IPS-18c (cell line): ENCODE measurements around the gene KIRREL3.

Source experiments
- H3K4me3 ChIP-seq: 2 replicates; pipeline ENCODE4 v1.7.0; 2013; ENCODE audit warnings: low read depth, mild to moderate bottlenecking, low read length, moderate library complexity; ENCODE audit not compliant: insufficient read depth
- H3K9me3 ChIP-seq: one replicate; pipeline ENCODE4 v1.6.1; 2013; ENCODE audit warnings: mild to moderate bottlenecking, low read length, moderate library complexity; ENCODE audit not compliant: control insufficient read depth, insufficient read depth

The KIRREL3 gene

DNA sequence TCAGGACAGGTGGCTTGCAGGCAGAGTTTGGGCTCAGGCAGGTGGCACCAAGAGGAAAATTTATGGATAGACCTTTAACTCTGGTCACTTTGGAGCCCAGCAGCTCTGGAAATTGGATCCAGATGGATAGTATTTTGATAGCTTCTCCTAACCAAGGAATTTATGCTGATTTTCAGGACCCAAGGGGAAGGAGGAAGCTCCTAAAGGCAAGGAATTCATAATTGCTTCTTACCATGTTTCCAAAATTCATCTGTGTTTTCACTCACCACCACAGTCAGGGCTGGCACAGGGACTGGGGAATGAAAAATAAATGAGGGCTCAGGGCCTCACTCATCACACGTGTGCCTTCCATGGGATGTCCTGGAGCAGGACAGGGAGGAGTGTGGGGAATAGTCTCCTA is 327.3 kb downstream of the KIRREL3 start:
- Histone ChIP-seq H3K4me3 (no peak overlapping the region), H3K9me3 (no peaks in the 10 kb centered on the region)

GRCh38 chr11:126669416-126669815 is 331.2 kb downstream of the KIRREL3 start:
- Histone ChIP-seq H3K9me3 (no peaks in the 10 kb centered on the region), H3K4me3 (no peak overlapping the region)

GRCh38 chr11:126664643-126665042 is 335.9 kb downstream of the KIRREL3 start:
- H3K4me3 ChIP-seq = no peak overlapping the region
- no peaks in the 10 kb centered on the region for H3K9me3 ChIP-seq

- H3K9me3 ChIP-seq = no peaks in the 10 kb centered on the region
- H3K4me3 ChIP-seq = no peak overlapping the region
Observed at GRCh38 chr11:126663749-126664592, 336.6 kb downstream of the KIRREL3 start.

DNA sequence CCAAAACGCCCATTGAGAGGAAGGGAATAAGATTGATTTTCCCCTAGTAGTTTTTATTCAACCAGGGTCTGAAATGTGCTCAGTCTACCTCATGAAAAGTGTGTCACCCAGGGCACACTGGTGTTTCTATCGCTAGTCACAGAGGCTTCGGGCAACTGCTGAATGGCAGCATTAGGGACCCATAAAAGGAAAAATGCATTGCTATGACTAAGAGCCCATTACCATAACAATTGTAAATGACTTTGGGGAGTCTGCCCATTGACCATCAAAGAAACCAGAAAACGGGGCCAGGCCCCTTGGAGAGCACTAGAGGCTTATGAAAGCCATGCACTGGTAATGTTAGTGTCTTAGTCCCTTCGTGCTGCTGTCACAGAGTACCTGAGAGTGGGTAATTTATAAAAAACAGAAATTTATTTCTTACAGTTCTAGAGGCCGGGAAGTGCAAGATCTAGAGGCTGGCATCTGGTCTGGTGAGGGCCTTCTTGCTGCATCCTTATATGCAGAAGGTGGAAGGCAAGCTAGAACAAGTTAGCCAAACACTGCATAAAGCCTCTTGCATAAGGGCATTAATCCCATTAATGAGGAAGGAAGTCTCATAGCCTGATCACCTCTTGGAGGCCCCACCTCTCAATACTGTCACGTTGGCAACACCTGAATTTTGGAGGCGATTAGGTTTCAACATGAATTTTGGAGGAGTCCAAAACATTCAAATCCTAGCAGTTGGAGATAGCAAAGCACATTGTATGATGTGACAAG is 338.4 kb downstream of the KIRREL3 start:
- H3K9me3 ChIP-seq = no peaks in the 10 kb centered on the region

GRCh38 chr11:126660761-126661425 is 339.7 kb downstream of the KIRREL3 start:
- H3K4me3 ChIP-seq = no peak overlapping the region
- no peaks in the 10 kb centered on the region for H3K9me3 ChIP-seq

More for the DNA sequence above, 338.4 kb downstream of the KIRREL3 start:
- no peak overlapping the region for H3K4me3 ChIP-seq

GRCh38 chr11:126660321-126660720 is 340.2 kb downstream of the KIRREL3 start:
- Histone ChIP-seq H3K9me3 (no peaks in the 10 kb centered on the region), H3K4me3 (no peak overlapping the region)

GRCh38 chr11:126658306-126659056 is 342.1 kb downstream of the KIRREL3 start:
- Histone ChIP-seq H3K9me3 (no peaks in the 10 kb centered on the region), H3K4me3 (no peak overlapping the region)

DNA sequence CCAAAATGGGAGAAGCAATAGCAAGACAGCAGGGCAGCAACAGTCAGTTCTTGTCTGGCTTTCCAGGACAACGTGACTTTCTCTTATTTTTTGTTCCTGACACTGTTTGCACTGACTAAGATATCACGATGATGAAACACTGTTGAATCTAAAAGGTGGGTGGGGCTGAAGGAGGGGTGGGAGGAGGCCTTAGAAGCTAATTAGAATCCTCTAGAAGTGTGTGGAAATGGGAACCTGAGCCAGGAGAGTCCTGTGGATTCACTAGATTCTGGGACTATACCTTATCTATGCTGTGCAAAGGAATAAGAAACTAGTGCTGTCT is 344.8 kb downstream of the KIRREL3 start:
- H3K4me3 ChIP-seq = no peak overlapping the region
- H3K9me3 ChIP-seq = no peaks in the 10 kb centered on the region

DNA sequence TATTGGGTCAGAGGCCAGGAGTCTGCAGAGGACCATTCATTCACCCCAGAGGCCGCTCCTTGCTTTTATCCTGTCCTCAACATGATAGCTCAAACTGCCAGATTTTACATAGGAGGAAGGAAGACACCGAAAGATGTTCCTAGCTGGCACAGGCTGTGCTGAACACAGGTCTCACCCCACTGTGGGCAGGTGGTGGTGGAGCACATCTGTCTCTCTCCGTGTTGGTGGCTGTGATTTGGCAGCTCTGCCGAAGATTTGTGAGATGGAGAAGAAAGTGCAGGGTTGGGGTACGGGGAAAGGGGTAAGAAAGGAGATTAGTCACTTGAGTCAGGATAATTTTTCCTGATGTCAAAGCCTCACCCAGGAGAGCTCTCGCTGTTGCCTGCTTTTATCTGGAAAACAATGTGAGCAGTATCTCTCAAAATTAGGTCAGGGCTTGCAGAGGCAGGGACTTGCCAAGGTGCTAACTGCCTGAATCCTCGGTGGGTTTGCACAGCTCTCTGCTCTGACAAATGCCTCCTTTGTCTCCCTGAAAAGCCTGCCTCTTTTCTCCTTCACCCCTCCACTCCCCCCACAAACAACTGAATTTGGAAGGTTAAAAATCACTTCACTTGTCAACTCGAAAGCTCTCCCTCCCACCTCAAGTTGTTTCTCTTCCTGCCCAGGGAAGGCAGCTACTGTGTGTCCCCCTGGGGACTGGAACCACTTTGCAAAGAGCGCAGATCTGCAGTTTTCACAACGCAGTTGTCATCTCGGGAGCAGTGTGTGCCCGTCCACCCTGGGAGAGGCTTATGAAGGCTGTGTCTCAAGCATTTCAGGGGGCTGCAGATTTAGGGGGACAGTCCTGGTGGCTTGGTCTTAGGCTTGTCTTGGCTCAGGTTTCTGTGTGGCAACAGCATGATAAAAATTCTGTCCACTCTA is 345.4 kb downstream of the KIRREL3 start:
- Histone ChIP-seq H3K4me3 (no peak overlapping the region), H3K9me3 (no peaks in the 10 kb centered on the region)

DNA sequence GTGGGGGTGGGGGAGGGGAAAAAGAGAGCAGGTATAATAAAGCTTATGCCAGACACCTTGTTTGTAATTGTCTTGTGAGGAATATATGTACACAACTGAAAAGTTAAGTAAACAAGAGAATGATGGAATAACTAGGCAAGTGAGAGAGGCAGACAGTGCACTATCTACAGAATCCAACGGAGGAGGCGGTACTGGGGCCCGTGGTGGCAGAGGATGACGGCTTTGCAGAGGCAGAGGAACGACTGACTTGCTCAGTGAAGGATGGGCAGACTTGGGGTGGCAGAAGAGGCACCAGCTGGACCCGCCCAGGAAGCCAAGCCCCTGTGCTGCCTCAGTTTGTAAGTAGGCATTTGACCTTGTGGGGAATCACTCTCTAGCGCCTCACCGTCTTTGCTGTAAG is 347.5 kb downstream of the KIRREL3 start:
- H3K4me3 ChIP-seq = no peak overlapping the region
- no peaks in the 10 kb centered on the region for H3K9me3 ChIP-seq

DNA sequence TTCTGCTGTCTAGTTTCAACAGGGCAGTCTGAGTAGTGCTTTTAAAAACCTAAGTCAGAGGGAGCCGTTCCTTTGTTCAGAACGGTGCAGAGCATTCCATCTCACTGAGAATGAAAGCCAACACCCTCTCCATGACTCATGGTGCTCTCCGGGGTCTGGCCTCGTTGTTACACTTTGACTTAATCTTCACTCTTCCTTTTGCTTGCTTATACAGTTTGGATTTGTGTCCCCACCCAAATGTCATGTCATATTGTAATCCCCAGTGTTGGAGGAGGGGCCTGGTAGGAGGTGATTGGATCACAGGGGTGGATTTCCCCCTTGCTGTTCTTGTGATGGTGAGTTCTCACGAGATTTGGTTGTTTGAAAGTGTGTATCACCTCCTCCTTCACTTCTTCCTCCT is 352.8 kb downstream of the KIRREL3 start:
- Histone ChIP-seq H3K4me3 (no peak overlapping the region), H3K9me3 (no peaks in the 10 kb centered on the region)

DNA sequence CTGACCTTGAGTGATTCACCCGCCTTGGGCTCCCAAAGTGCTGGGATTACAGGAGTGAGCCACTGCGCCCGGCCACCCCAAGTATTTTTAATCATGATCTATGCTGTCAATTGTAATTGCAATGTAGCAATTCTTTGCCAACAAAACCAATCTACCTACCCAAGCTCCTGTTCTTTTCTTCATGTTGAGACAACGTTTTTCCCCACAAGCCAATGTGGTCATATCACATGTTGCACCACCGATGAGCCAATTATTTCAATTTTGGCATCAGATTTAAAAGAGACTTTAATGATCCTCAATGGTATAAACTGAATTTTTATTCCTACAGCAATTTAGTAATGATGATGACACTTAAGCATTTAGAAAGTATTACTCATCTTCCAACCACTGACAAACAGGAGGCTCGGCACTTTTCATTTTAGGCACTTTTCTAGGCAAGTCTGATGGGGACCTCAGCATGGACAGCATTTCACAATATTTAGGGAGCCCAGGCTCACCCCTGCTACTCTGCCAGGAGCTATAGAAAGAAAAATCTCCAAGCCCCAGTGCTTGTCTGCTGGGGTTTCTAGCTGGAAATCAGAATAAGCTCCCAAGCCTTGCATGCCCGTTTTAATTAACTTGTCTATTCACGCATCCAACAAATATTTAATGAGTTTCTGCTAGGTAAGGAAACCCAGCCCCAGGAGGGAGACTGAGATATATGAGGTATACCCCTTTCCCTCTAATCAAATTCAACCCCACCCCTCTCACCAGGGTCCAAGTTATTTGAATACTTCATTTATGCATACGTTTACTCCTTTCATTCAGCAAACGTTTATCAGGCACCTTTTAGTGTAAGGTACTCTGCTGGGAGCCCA is 353.6 kb downstream of the KIRREL3 start:
- H3K4me3 ChIP-seq = no peak overlapping the region

DNA sequence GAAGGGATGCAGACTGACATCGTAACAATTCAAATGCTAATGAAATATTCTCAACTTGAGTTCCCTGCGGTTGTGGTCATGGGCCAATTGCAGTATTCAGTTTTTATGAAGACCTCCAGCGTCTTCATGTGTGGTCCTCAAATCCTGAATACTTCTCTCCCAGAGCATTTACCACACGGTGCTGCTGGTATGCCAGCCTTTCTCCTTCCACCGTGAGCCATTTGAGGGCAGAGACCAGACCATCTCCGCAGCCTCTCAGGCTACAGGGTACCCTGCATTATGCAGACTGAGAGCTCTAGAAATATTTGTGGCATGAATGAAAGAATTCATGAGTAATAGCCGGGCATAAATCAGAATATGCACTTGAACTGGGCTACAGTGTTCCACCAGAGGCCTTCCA is 355.4 kb downstream of the KIRREL3 start:
- Histone ChIP-seq H3K4me3 (no peak overlapping the region), H3K9me3 (no peaks in the 10 kb centered on the region)

More for the DNA sequence above, 353.6 kb downstream of the KIRREL3 start:
- H3K9me3 ChIP-seq = no peaks in the 10 kb centered on the region

DNA sequence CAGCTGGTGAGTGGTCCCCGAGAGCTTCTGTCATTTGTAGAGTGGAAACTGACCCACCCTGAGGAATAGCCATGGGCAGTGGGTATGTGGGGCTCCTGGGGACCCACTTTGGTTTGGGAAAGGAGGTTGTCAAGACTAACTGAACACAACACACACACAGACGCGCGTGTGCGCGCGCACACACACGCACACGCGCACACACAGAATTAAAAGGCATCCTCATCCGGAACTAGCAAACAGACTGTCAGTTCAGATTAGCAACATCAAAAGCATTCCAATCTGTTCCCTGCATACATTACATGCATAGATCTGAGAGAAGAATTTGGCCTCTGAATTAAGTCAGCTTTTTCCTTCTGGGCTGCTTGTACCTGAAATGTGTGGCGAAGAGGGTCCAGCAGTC is 360.4 kb downstream of the KIRREL3 start:
- no peak overlapping the region for H3K4me3 ChIP-seq
- no peaks in the 10 kb centered on the region for H3K9me3 ChIP-seq

- Histone ChIP-seq H3K4me3 (no peak overlapping the region), H3K9me3 (no peaks in the 10 kb centered on the region)
Observed at GRCh38 chr11:126639692-126640091, 360.9 kb downstream of the KIRREL3 start.
